Central memory CD8-positive, alpha-beta T cell (primary cell): ENCODE data around the gene CACNB2.

ENCODE experiments used
- ATAC-seq: fragments of 150-1000 bp; cut with Tn5 transposase; replicated peaks from 2 replicates; pipeline ENCODE4 v1.10.0; 2022; ENCODE audit warnings: mild to moderate bottlenecking, moderate FRiP score, moderate number of reproducible peaks; ENCODE audit not compliant: poor library complexity, severe bottlenecking; ENCODE audit errors: extremely low read depth
- DNase-seq, 2 donors: peaks; one replicate each; pipeline ENCODE4 v3.0.0; 2021; ENCODE audit warnings: low spot score in 2 of 2
- H3K27ac Mint-ChIP-seq: one replicate; pipeline ENCODE4 v1.8.0; 2022; ENCODE audit warnings: low read depth, mild to moderate bottlenecking, moderate library complexity, mixed read lengths
- H3K27me3 Mint-ChIP-seq: one replicate; pipeline ENCODE4 v1.8.0; 2022; ENCODE audit warnings: mixed read lengths
- H3K36me3 Mint-ChIP-seq: one replicate; pipeline ENCODE4 v1.8.0; 2022; ENCODE audit warnings: mild to moderate bottlenecking, moderate library complexity, mixed read lengths; ENCODE audit not compliant: insufficient read depth
- H3K4me1 Mint-ChIP-seq: one replicate; pipeline ENCODE4 v1.8.0; 2022; ENCODE audit warnings: mixed read lengths
- H3K4me3 Mint-ChIP-seq: one replicate; pipeline ENCODE4 v1.8.0; 2022; ENCODE audit warnings: mild to moderate bottlenecking, moderate library complexity, mixed read lengths
- H3K9me3 Mint-ChIP-seq: one replicate; pipeline ENCODE4 v1.8.0; 2022; ENCODE audit warnings: mixed read lengths

Gene CACNB2

GRCh38 chr10:18400201-18400905 is 260.1 kb downstream of the CACNB2 start:
- Mint-ChIP-seq H3K36me3 (no peaks in the 10 kb centered on the region), H3K27me3 (peaks cover 19% of the 10 kb centered on the region), H3K27ac (no peak overlapping the region), H3K4me1 (peaks cover 10% of the 10 kb centered on the region), H3K4me3 (no peak overlapping the region), H3K9me3 (no peaks in the 10 kb centered on the region)
- ATAC-seq (no peak), DNase-seq (no peak)

- ATAC-seq = no peak
- Mint-ChIP-seq H3K27me3 (peaks cover 19% of the 10 kb centered on the region), H3K9me3 (no peaks in the 10 kb centered on the region), H3K36me3 (no peaks in the 10 kb centered on the region), H3K4me1 (peaks cover 10% of the 10 kb centered on the region), H3K4me3 (no peak overlapping the region), H3K27ac (no peak overlapping the region)
- DNase-seq = no peak
Measured at GRCh38 chr10:18400906-18401245, 260.7 kb downstream of the CACNB2 start.

- no peak overlapping the region for H3K27ac Mint-ChIP-seq
- no peaks in the 10 kb centered on the region for H3K36me3 Mint-ChIP-seq
- DNase-seq = no peak
- no peaks in the 10 kb centered on the region for H3K9me3 Mint-ChIP-seq
- H3K4me1 Mint-ChIP-seq = peaks cover 10% of the 10 kb centered on the region
- no peak for ATAC-seq
- peaks cover 19% of the 10 kb centered on the region for H3K27me3 Mint-ChIP-seq
- no peak overlapping the region for H3K4me3 Mint-ChIP-seq
Measured at GRCh38 chr10:18401416-18402195, 261.4 kb downstream of the CACNB2 start.

DNA sequence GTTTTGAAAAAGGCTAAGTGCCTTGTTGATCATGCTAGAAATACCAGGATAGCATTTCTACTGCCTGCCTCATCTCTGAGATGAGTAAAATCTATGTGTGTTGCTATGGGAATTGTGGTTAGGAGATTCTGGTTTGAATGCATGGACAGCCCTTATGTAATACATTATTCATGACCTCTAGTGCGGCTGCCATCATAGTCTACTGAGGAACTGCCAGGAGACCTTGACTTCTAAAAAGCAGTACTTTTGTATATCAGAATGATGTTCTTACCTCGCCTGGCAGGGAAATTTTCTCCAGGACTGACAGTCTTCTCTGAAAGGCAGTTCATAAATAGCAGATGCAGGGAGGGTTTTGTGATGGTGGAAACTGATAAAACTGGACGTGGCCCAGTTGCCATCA is 262.6 kb downstream of the CACNB2 start:
- ATAC-seq (no peak), DNase-seq (no peak)
- Mint-ChIP-seq H3K4me1 (peaks cover 10% of the 10 kb centered on the region), H3K36me3 (no peaks in the 10 kb centered on the region), H3K27me3 (peaks cover 19% of the 10 kb centered on the region), H3K9me3 (no peaks in the 10 kb centered on the region), H3K27ac (no peak overlapping the region), H3K4me3 (no peak overlapping the region)

DNA sequence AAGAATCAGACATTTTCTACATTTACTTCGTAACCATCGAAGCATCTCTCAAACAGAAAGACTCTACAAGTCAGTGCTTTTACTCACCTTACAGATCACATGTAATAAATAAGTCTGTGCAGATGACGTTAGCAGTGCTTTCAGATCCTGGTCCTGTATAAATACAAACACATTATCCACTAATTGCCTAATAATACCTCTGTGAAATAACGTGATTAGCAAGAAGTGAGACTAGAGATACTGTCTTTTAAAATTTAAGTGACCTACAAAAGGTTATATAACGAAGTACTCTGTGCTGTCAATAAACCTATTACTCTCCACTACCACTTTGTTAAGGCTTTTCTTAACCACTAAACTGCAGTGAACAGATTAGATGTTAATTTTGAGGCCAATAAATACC is 264.3 kb downstream of the CACNB2 start:
- H3K4me3 Mint-ChIP-seq = no peak overlapping the region
- H3K27me3 Mint-ChIP-seq = peaks cover 19% of the 10 kb centered on the region
- H3K4me1 Mint-ChIP-seq = peaks cover 10% of the 10 kb centered on the region
- DNase-seq (no peak), ATAC-seq (no peak)
- no peaks in the 10 kb centered on the region for H3K36me3 Mint-ChIP-seq
- H3K9me3 Mint-ChIP-seq = no peaks in the 10 kb centered on the region
- H3K27ac Mint-ChIP-seq = no peak overlapping the region

- Mint-ChIP-seq H3K36me3 (no peaks in the 10 kb centered on the region), H3K4me3 (no peak overlapping the region), H3K27me3 (peaks cover 6% of the 10 kb centered on the region), H3K27ac (no peak overlapping the region), H3K4me1 (no peaks in the 10 kb centered on the region), H3K9me3 (no peaks in the 10 kb centered on the region)
- ATAC-seq (no peak), DNase-seq (no peak)
Measured at GRCh38 chr10:18406136-18406535, 265.9 kb downstream of the CACNB2 start.

GRCh38 chr10:18409599-18410397 is 269.6 kb downstream of the CACNB2 start:
- Mint-ChIP-seq H3K4me1 (no peaks in the 10 kb centered on the region), H3K27me3 (peaks cover 10% of the 10 kb centered on the region), H3K36me3 (no peaks in the 10 kb centered on the region), H3K27ac (no peak overlapping the region), H3K9me3 (no peaks in the 10 kb centered on the region), H3K4me3 (no peak overlapping the region)
- no peak for ATAC-seq
- no peak for DNase-seq

- Mint-ChIP-seq H3K9me3 (peaks cover 6% of the 10 kb centered on the region), H3K4me1 (no peaks in the 10 kb centered on the region), H3K36me3 (no peaks in the 10 kb centered on the region), H3K4me3 (no peak overlapping the region), H3K27me3 (peaks cover 18% of the 10 kb centered on the region), H3K27ac (no peak overlapping the region)
- DNase-seq (no peak), ATAC-seq (no peak)
Measured at GRCh38 chr10:18414061-18414460, 273.8 kb downstream of the CACNB2 start.

- ATAC-seq (no peak), DNase-seq (no peak)
- peaks cover 9% of the 10 kb centered on the region for H3K9me3 Mint-ChIP-seq
- H3K4me1 Mint-ChIP-seq = no peaks in the 10 kb centered on the region
- peaks cover 17% of the 10 kb centered on the region for H3K27me3 Mint-ChIP-seq
- no peak overlapping the region for H3K27ac Mint-ChIP-seq
- H3K36me3 Mint-ChIP-seq = no peaks in the 10 kb centered on the region
- no peak overlapping the region for H3K4me3 Mint-ChIP-seq
Measured at GRCh38 chr10:18417950-18418527, 277.8 kb downstream of the CACNB2 start.

- Mint-ChIP-seq H3K27me3 (peaks cover 10% of the 10 kb centered on the region), H3K27ac (no peak overlapping the region), H3K4me3 (no peak overlapping the region), H3K9me3 (peaks cover 9% of the 10 kb centered on the region), H3K4me1 (no peaks in the 10 kb centered on the region), H3K36me3 (no peaks in the 10 kb centered on the region)
- ATAC-seq (no peak), DNase-seq (no peak)
Measured at GRCh38 chr10:18418541-18419215, 278.5 kb downstream of the CACNB2 start.

DNA sequence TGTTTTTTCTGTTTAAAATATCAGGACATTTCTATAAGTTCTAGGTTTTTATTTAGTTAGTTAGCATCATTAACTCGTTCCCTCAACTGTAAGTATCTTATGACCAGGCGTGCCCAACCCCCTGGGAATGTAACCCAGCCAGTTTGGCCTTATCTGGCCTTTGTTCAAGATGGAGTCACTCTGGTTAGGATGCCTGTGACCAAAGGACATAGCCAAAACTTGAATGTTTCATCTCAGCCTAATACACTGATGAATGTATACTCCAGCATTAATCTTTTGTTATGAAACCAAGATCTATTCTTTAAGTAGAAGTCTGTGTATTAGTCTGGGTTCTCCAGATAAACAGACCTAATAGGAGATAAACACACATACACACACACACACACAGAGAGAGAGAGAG is 279.7 kb downstream of the CACNB2 start:
- no peak overlapping the region for H3K4me3 Mint-ChIP-seq
- no peaks in the 10 kb centered on the region for H3K36me3 Mint-ChIP-seq
- peaks cover 9% of the 10 kb centered on the region for H3K27me3 Mint-ChIP-seq
- ATAC-seq (no peak), DNase-seq (no peak)
- peaks cover 9% of the 10 kb centered on the region for H3K9me3 Mint-ChIP-seq
- H3K27ac Mint-ChIP-seq = no peak overlapping the region
- H3K4me1 Mint-ChIP-seq = no peaks in the 10 kb centered on the region

DNA sequence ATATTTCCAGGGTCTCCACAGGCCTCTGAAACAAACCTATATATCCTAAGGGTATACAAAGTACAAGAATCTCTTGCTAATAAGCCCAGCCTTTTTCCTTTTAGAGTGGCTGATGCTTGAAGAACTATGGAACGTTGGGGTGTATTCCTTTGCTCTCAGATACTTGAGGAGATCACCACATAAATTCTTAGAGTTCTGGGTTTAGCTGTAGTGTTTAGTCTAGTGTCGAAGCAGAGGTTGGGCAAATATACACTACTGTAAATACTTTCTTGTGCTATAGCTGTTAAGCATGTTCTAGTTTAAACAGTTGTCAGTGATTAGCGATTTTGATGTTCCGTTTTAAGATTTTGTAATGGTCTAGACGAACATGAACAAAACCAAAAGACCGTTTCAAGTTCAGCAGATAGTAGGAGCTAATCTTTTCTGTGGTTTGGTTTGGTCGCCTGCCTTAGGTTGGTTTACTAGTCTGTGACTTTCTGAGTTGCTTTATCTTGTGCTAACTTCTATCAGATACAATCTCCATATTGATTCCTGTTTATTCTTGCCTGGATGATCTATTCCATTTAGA is 281.6 kb downstream of the CACNB2 start:
- DNase-seq (no peak), ATAC-seq (no peak)
- no peaks in the 10 kb centered on the region for H3K36me3 Mint-ChIP-seq
- no peak overlapping the region for H3K4me3 Mint-ChIP-seq
- peaks cover 9% of the 10 kb centered on the region for H3K9me3 Mint-ChIP-seq
- H3K27me3 Mint-ChIP-seq = peaks cover 9% of the 10 kb centered on the region
- no peaks in the 10 kb centered on the region for H3K4me1 Mint-ChIP-seq
- no peak overlapping the region for H3K27ac Mint-ChIP-seq
